WTC11 (cell line): ENCODE data around the gene MIDN. TPM values are rescaled to one million over a fixed set of nuclear protein-coding genes. Genes with fewer than 3 reads are reported as not detected.

Experiments used
- ELF4 ChIP-seq: sonication (generic); formaldehyde crosslinking; IDR thresholded peaks from 2 replicates; pipeline ENCODE4 v1.8.1; 2022; ENCODE audit warnings: low read depth, mild to moderate bottlenecking, moderate library complexity, missing genetic modification reagents
- EMX1 ChIP-seq: fragments of 250-450 bp; sonication (Bioruptor Pico); IDR thresholded peaks from 2 replicates; pipeline ENCODE4 v1.8.0; 2021; ENCODE audit warnings: mild to moderate bottlenecking
- ETV6 ChIP-seq: sonication (generic); formaldehyde crosslinking; IDR thresholded peaks from 2 replicates; pipeline ENCODE4 v1.8.1; 2022; ENCODE audit warnings: mild to moderate bottlenecking, missing genetic modification reagents
- GABPB1 ChIP-seq: sonication (generic); formaldehyde crosslinking; IDR thresholded peaks from 2 replicates; pipeline ENCODE4 v1.8.1; 2023; ENCODE audit warnings: mild to moderate bottlenecking, missing genetic modification reagents
- JAZF1 ChIP-seq: fragments of 250-450 bp; sonication (Bioruptor Pico); IDR thresholded peaks from 2 replicates; pipeline ENCODE4 v1.9.0; 2021; ENCODE audit warnings: moderate library complexity, mild to moderate bottlenecking, inconsistent platforms
- JUN ChIP-seq: sonication (generic); formaldehyde crosslinking; IDR thresholded peaks from 2 replicates; pipeline ENCODE4 v1.8.0; 2023; ENCODE audit warnings: mild to moderate bottlenecking, missing genetic modification reagents
- MAX ChIP-seq: sonication (generic); formaldehyde crosslinking; IDR thresholded peaks from 2 replicates; pipeline ENCODE4 v1.8.0; 2022; ENCODE audit warnings: mild to moderate bottlenecking, missing genetic modification reagents
- RORB ChIP-seq: fragments of 250-450 bp; sonication (Bioruptor Pico); IDR thresholded peaks from 2 replicates; pipeline ENCODE4 v1.9.0; 2021; ENCODE audit warnings: mild to moderate bottlenecking
- STAT6 ChIP-seq: sonication (generic); formaldehyde crosslinking; conservative IDR thresholded peaks from 2 replicates; pipeline ENCODE4 v1.8.1; 2023; ENCODE audit warnings: mild to moderate bottlenecking, low read depth, missing genetic modification reagents, moderate library complexity
- ZBTB21 ChIP-seq: sonication (generic); formaldehyde crosslinking; IDR thresholded peaks from 2 replicates; pipeline ENCODE4 v1.8.1; 2023; ENCODE audit warnings: mild to moderate bottlenecking, missing genetic modification reagents, borderline replicate concordance
- ZBTB43 ChIP-seq: sonication (generic); formaldehyde crosslinking; IDR thresholded peaks from 2 replicates; pipeline ENCODE4 v1.8.1; 2023; ENCODE audit warnings: mild to moderate bottlenecking, missing genetic modification reagents
- ZNF232 ChIP-seq: sonication (generic); formaldehyde crosslinking; IDR thresholded peaks from 2 replicates; pipeline ENCODE4 v1.8.0; 2022; ENCODE audit warnings: mild to moderate bottlenecking, missing genetic modification reagents
- ZNF281 ChIP-seq: sonication (generic); formaldehyde crosslinking; IDR thresholded peaks from 2 replicates; pipeline ENCODE4 v1.8.0; 2023; ENCODE audit warnings: mild to moderate bottlenecking, missing genetic modification reagents
- ZNF416 ChIP-seq: fragments of 250-450 bp; sonication (Bioruptor Pico); IDR thresholded peaks from 2 replicates; pipeline ENCODE4 v1.9.0; 2021; ENCODE audit warnings: mild to moderate bottlenecking, inconsistent platforms
- ZNF425 ChIP-seq: fragments of 250-450 bp; sonication (Bioruptor Pico); conservative IDR thresholded peaks from 2 replicates; pipeline ENCODE4 v1.9.0; 2021; ENCODE audit warnings: mild to moderate bottlenecking
- ZNF532 ChIP-seq: fragments of 250-450 bp; sonication (Bioruptor Pico); IDR thresholded peaks from 2 replicates; pipeline ENCODE4 v1.9.0; 2021; ENCODE audit warnings: mild to moderate bottlenecking, borderline replicate concordance
- total RNA-seq: library from RNA; stranded (reverse); gene quantifications from 3 replicates; pipeline ENCODE4 v1.2.3, GENCODE V29; 2021
- TF ChIP-seq, protein P1 (sequence below): fragments of 250-450 bp; sonication (Bioruptor Pico); IDR thresholded peaks from 2 replicates; pipeline ENCODE4 v1.9.0; 2021; ENCODE audit warnings: moderate library complexity, mild to moderate bottlenecking, inconsistent platforms, borderline replicate concordance
- TF ChIP-seq, protein P2 (sequence below): sonication (generic); formaldehyde crosslinking; IDR thresholded peaks from 2 replicates; pipeline ENCODE4 v1.8.1; 2023; ENCODE audit warnings: mild to moderate bottlenecking, missing genetic modification reagents
- TF ChIP-seq, protein P3 (sequence below): fragments of 200-600 bp; IDR thresholded peaks from 2 replicates; pipeline ENCODE4 v1.8.0; 2022; ENCODE audit warnings: antibody characterized with exemption

Gene MIDN
- total RNA-seq, 1 experiment from 2014 or later, result 189 TPM

DNA sequence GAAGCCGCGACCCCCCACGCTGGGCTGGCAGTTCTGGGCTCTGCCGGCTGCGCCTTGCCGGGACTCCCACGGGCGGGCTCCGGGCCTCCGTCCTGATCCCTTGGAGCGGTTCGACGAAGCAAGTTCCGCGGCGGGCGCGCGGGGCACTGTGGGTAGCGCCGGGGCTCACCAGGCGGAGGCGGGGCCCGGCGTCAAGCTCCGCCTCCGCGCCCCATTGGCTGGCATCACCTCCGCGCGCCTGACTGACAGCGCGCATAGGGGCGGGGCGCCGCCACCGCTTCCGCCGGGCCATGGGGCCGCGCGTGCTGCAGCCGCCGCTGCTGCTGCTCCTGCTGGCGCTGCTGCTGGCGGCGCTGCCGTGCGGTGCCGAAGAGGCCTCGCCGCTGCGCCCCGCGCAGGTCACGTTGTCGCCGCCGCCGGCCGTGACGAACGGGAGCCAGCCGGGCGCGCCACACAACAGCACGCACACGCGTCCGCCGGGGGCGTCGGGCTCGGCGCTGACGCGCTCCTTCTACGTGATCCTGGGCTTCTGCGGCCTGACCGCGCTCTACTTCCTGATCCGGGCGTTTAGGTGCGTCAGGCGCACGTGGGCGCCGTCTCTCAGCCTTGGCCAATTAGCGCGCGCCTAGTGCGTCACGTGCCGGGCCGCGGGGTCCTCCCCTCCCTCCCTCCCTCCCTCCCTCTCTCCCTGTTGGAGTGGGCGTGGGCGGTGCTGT, 27.0 kb downstream of the MIDN start, which contains the start of gene FAM174C (continued):
- TF ChIP-seq JUN (CRISPR knock-in tag) (peak; percentile 75; the same call in 1 of the 2 replicates), JAZF1 (CRISPR knock-in tag) (no peak), ZNF232 (CRISPR knock-in tag) (no peak), ETV6 (CRISPR knock-in tag) (no peak), ZNF425 (no peak; the same call in 1 of the 2 replicates), ZNF532 (no peak), STAT6 (no peak), ZNF416 (CRISPR knock-in tag) (peak; percentile 93), ZNF281 (0 out of 2 replicates have a peak, but pooled peaks have one; percentile 53), MAX (peak; percentile 57), ZBTB43 (CRISPR knock-in tag) (no peak), RORB (CRISPR knock-in tag) (no peak), GABPB1 (CRISPR knock-in tag) (0 out of 2 replicates have a peak, but pooled peaks have one; percentile 33), ELF4 (CRISPR knock-in tag) (no peak), EMX1 (CRISPR knock-in tag) (peak; percentile 82; the same call in 1 of the 2 replicates), ZBTB21 (CRISPR knock-in tag) (peak; percentile 82; the same call in 1 of the 2 replicates)
- TF ChIP-seq, protein P1, sequence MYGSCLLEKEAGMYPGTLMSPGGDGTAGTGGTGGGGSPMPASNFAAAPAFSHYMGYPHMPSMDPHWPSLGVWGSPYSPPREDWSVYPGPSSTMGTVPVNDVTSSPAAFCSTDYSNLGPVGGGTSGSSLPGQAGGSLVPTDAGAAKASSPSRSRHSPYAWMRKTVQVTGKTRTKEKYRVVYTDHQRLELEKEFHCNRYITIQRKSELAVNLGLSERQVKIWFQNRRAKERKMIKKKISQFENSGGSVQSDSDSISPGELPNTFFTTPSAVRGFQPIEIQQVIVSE (CRISPR knock-in tag), result no peak
- TF ChIP-seq, protein P2, sequence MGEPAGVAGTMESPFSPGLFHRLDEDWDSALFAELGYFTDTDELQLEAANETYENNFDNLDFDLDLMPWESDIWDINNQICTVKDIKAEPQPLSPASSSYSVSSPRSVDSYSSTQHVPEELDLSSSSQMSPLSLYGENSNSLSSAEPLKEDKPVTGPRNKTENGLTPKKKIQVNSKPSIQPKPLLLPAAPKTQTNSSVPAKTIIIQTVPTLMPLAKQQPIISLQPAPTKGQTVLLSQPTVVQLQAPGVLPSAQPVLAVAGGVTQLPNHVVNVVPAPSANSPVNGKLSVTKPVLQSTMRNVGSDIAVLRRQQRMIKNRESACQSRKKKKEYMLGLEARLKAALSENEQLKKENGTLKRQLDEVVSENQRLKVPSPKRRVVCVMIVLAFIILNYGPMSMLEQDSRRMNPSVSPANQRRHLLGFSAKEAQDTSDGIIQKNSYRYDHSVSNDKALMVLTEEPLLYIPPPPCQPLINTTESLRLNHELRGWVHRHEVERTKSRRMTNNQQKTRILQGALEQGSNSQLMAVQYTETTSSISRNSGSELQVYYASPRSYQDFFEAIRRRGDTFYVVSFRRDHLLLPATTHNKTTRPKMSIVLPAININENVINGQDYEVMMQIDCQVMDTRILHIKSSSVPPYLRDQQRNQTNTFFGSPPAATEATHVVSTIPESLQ, result no peak
- TF ChIP-seq, protein P3, sequence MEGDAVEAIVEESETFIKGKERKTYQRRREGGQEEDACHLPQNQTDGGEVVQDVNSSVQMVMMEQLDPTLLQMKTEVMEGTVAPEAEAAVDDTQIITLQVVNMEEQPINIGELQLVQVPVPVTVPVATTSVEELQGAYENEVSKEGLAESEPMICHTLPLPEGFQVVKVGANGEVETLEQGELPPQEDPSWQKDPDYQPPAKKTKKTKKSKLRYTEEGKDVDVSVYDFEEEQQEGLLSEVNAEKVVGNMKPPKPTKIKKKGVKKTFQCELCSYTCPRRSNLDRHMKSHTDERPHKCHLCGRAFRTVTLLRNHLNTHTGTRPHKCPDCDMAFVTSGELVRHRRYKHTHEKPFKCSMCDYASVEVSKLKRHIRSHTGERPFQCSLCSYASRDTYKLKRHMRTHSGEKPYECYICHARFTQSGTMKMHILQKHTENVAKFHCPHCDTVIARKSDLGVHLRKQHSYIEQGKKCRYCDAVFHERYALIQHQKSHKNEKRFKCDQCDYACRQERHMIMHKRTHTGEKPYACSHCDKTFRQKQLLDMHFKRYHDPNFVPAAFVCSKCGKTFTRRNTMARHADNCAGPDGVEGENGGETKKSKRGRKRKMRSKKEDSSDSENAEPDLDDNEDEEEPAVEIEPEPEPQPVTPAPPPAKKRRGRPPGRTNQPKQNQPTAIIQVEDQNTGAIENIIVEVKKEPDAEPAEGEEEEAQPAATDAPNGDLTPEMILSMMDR, result no peak
